Activated CD4-positive, CD25-positive, alpha-beta regulatory T cell treated with anti-CD3 and anti-CD28 coated beads, Interleukin-2, amount 50 U/mL, for 24 hours (primary cell): Measurements from ENCODE around the gene PROSER3.

Experiments used
- ATAC-seq, 2 donors: fragments of 150-1000 bp; cut with Tn5 transposase; one replicate each; pipeline ENCODE4 v1.10.0; 2021; ENCODE audit warnings: mild to moderate bottlenecking in 1 of 2, moderate library complexity in 1 of 2

The PROSER3 gene

DNA sequence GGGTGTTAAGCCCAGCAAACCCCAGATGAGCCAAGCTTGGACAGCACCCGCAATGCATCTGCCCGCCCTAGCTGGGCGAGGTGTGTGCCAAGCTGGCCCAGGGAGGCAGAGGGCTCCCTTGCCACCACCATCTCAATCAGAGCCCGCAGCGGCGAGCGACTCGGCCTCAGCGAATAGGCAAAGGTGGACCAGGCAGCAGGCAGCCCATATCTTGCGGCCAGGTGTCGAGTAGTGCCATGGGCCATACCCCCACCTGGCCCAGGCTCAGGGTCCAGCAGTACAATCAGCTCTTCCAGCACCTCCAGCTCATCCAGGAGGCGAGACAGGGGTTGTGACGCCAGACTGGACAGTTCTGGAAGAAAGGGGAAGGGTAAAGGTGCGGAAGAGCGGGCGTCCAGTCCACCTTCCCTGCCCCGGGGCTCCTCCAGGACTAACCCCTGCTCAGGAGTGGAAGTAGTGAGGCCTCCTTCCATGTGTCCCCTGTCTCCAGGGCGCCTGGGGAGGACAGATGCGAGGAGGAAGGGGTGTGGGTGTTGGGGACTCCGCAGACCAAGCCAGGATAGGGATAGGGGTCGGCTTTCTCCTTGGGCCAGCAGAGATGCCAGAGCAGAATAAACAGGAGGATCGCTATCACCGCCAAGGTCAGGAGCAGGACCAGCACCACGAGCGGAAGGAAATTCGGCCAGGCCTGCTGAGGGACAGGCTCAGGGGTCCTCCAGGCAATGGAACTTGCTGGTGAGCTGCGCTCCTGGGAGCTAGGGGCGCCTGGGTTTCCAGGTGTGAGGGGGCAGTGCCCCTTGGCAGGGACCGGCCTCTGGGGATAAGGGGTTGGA lies 18.5 kb upstream of the PROSER3 start:
- no peak for ATAC-seq

GRCh38 chr19:35740108-35740422 lies 17.9 kb upstream of the PROSER3 start:
- peak; percentile 2 to 8 for ATAC-seq

DNA sequence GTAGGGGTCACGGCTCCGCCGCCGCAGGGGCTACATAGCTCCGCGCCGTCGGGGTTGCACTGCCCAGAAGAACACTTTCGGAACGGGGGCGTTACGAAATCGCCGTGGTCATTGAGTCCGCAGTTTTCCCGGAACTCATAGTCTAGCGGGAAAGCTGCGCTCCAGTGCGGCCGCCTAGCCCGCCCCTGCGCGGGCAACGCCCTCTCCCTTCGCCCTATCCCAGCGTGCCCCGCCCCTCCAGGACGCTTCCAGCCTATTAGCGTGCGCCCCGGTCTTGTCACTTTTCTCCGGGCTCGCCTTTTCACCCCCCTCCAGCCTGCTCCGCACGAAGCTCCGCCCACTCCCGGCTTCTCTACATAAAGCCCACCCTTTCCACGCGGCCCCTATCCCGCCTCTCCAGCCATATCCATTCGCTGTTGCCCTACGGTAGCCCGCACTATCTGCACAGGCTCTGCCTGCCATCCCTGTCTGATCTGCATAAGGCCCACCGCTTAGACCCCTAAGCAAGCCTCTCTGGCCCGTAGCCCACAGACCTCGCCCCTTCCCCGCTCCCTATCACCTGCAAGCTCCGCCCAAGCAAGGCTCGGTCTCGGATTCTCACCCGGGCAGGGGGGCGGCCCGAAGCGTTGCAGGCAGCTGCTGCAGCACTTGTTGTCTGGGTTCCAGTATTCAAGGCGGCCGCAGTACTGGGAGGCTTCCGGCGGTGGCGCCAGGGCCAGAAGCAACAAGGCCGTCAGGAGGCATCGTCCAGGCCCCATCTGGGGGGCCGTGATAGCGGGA lies 17.4 kb upstream of the PROSER3 start:
- ATAC-seq, result peak; percentile 67 to 68

GRCh38 chr19:35741203-35741515 lies 16.8 kb upstream of the PROSER3 start:
- ATAC-seq, result no peak

- ATAC-seq, result peak in 1 of 2 donors; percentile 4
Measured at GRCh38 chr19:35742121-35742724, 15.8 kb upstream of the PROSER3 start, which contains the start of gene IGFLR1. Gene IGFLR1 (minus strand): TSS chr19:35742452. CDS start chr19:35741180, 1,272 bp downstream.

DNA sequence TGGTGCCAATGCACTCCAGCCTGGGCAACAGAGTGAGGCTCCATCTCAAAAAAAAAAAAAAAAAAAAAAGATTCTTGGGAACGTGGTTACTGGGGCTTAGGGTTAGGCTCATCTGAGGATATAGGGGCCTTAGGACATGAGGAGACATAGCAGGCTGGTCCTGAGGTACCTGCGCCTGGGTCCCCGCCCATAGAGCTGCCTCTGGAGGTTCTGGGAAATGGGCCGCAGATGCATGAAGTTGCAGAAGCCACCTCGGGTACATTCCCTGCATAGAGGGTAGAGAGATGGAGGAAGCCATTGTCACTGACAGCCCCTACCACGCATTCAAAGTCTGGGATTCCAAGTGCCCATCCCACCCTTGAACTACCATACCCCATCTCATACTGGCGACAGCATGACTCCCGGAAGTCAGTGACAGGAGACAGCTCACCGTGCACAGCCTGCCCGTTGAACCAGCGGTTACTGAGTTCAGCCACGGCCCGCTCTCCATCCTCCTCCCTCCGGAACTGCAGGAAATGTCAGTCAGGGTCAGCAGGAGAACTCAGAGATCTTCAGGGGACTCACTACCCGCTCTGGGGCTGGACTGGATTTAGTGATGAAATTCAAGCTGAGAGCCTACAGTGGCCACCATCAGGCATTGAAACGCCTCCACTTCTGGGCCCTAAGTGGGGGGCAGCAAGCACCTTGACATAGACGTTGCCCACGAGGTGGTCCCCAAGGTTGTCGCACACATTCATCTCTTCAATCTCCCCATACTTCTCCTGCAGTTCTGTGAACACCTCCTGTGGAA lies 14.1 kb upstream of the PROSER3 start:
- no peak for ATAC-seq

DNA sequence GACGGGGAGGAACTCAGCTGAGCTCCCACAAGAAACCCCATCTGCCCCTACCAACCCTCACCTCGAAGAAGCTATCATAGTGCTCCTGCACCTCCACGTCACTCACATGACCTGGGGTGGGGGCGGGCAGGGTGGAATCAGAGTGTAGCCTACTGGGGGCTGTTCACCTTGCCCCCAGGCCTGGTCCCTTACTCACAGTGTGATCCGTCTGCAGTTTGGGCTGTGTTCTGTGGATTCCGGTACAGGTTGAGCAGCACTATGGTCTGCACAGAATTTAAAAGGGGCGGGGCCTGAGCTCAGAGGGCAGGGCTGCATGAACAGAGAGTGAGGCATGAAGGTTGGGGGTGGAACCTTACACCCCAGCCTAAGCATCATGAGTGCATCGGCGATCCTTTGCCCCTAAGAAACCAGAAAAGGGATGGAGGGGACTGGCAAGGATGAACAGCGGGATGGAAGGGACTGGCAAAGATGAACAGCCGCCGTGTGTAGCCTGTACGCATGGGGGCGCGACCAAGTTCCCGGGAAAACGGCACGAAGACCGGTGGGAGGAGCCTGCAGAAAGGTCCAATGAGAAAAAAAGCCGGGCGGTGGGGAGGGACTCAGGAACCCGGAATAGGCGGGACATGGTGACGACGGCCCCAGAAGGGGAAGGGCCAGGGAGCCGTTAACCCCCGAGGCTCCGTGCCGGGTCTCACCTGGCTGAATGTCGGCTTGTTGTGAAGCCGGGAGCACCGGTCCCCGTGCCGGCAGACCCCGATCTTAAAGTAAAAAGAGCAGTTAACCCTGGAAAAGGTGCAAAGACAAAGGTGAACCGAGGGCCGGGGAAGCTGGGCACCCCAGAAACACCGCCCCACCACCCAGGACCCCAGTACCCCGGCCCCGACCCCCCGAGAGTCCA lies 13.3 kb upstream of the PROSER3 start:
- ATAC-seq, result peak; percentile 55 to 60

- ATAC-seq, result peak; percentile 56 to 65
Measured at GRCh38 chr19:35745328-35746086, 12.5 kb upstream of the PROSER3 start, which contains the start of the genes PSENEN and U2AF1L4. Gene PSENEN (plus strand): TSS chr19:35745651. CDS start chr19:35745931, 280 bp downstream. Gene U2AF1L4 (minus strand): TSS chr19:35745418. CDS start chr19:35745391, 27 bp downstream.

DNA sequence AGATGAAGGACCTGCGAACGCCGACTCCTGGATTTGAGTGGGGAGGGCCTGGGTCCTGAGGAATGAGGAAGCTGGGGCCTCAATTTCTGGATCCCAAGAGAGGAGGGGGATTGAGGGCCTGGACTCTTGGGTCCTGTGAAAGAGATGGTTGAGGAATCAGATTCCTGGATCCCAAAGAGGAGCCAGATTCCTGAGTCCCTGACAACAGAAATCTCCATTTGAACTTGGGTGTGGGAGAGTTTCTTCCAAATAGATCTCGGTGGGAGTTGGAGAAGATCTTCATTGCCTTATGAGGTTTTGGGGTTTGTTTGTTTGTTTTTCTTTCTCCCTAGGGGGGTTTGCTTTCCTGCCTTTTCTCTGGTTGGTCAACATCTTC lies 11.9 kb upstream of the PROSER3 start:
- no peak for ATAC-seq

- no peak for ATAC-seq
Measured at GRCh38 chr19:35746531-35746930, 11.4 kb upstream of the PROSER3 start.

DNA sequence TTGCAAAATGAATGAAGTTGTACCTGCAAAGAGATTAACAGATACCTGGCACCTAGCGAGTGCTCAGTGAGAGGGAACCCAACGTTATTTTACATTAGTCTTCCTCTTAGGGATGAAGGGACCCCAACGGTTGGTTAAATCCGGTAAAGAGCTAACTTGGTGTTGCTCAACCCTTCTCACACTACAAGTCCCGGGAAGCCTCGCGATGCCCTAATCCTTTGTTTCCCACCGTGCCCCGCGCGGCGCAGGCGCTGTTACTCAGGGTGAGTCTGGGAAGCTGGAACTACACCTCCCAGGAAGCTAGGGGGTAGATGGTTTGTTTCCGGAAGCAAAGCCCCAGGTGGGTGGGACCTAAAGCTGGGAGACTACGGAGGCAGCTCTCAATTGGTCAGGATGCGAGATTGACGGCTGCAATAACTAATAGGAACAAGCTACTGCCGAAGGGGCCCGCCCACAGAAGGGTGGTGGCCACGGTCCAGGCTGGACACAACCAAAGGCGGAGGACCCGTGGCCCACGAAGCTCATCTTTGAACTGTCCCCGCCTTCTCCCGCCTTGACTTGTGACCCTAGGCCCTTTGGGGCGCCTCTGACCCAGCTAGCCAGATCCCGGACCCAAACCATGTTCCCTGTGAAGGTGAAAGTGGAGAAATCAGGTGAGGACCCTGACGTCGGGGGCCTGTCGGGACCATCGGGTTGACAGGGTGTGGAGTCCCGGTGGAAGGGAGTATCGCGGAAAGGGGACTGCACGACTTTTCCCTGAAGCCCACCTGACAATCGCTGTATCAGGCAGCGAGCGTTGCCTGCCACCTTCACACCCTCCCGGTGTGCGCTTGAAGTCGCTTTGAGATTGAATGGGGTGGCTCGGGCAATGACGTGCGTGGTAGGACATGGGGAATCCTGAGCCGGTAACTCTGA lies 9.6 kb upstream of the PROSER3 start, which contains the start of gene LIN37:
Gene LIN37, plus strand, starts transcription at position 471 of the 915 bp plus-strand sequence. Its CDS starts 149 bp downstream, at position 620.
- peak; percentile 76 to 79 for ATAC-seq

- ATAC-seq, result no peak
Measured at GRCh38 chr19:35750167-35750566, 7.8 kb upstream of the PROSER3 start.

GRCh38 chr19:35751839-35752745 lies 5.9 kb upstream of the PROSER3 start:
- no peak for ATAC-seq

- no peak for ATAC-seq
Measured at GRCh38 chr19:35752746-35753350, 5.1 kb upstream of the PROSER3 start.

DNA sequence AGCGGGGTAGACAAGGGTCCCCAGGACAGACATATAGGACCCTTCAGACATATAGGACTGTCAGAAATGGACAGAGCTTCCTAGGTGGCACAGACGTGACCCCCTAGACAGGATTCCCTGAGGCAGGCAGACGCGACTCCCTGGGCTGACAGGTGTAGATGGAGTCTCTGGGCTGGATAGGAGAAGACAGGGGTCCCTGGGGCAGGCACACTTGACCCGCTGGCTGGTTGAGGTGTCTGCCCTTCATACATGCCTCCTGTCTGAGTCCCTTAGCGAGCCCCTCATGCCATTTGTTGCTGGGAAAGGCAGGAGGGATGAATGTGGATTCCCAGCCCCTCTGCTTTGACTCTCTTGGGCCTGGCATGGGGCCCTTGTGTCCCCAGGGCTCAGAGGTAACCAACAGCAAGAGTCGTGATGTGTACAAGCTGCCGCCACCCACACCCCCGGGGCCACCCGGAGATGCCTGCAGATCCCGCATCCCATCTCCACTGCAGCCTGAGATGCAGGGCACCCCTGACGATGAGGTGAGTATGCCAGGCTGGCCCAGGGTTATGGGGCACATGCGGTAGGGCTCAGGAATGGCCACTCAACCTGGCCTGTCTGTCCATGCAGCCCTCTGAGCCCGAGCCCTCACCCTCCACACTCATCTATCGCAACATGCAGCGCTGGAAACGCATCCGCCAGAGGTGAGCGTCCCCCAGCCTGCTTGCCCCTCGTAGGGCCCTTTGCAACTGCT lies 4.2 kb upstream of the PROSER3 start:
- ATAC-seq, result no peak

- no peak for ATAC-seq
Measured at GRCh38 chr19:35754370-35755130, 3.4 kb upstream of the PROSER3 start.
